Activated naive CD8-positive, alpha-beta T cell treated with anti-CD3 and anti-CD28 coated beads, Interleukin-2, amount 50 U/mL, for 24 hours (primary cell): Measurements from ENCODE around the gene KRTAP4-9.
A peak's percentile ranks its signal among the peaks of the same experiment; 100 is the strongest.
"Not testable (repeated sequence)": the region's sequence is repeated elsewhere in the genome, so short reads cannot be mapped to it uniquely, and the experiment has no call there.

Experiments
- ATAC-seq: fragments of 150-1000 bp; cut with Tn5 transposase; one replicate; pipeline ENCODE4 v1.10.0; 2021
- DNase-seq: peaks from one replicate; pipeline ENCODE4 v3.0.0; 2021
- H3K27ac Mint-ChIP-seq: one replicate; pipeline ENCODE4 v1.8.0; 2021; ENCODE audit warnings: mild to moderate bottlenecking, mixed read lengths
- H3K27me3 Mint-ChIP-seq: one replicate; pipeline ENCODE4 v1.8.0; 2021; ENCODE audit warnings: mixed read lengths
- H3K36me3 Mint-ChIP-seq: one replicate; pipeline ENCODE4 v1.8.0; 2021; ENCODE audit warnings: low read depth, mixed read lengths
- H3K4me1 Mint-ChIP-seq: one replicate; pipeline ENCODE4 v1.8.0; 2021; ENCODE audit warnings: mixed read lengths
- H3K4me3 Mint-ChIP-seq: one replicate; pipeline ENCODE4 v1.8.0; 2021; ENCODE audit warnings: mild to moderate bottlenecking, moderate library complexity, mixed read lengths
- H3K9me3 Mint-ChIP-seq: one replicate; pipeline ENCODE4 v1.8.0; 2021; ENCODE audit warnings: mixed read lengths

Gene KRTAP4-9

DNA sequence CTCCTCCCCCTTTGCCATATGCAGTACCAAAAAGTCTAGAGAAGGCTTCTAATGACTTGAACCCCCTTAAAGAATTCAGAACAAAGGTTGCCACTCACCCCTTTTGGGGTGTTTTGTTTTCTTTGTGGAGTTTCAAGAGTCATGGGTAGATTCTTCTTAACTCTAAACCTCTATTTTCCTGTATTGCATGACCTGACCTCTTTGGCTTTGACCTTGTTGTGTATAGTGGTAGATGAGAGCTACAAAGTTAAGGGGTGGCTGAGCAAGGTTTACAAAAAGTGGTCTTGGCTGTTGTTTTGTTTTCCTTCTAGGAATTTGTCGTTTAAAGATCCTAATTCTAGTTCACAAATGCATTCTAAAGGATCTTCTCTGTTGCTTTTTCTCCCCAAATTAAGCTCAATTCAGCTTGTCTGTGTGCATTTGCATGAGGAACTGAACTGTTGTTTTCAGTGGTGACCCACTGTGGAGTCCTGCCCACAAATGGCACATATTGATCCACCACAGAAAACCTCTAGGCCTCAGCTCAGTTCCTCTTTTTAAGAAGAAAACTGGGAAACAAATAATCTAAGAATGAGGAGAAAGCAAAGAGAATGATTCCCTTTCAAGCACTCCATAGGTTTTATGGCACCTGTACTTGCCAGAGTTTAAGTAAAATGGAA, 3.7 kb downstream of the KRTAP4-9 start:
- not testable (repeated sequence) for H3K27me3 Mint-ChIP-seq, ATAC-seq, H3K4me1 Mint-ChIP-seq, H3K36me3 Mint-ChIP-seq, H3K27ac Mint-ChIP-seq, DNase-seq
- H3K4me3 Mint-ChIP-seq, result peak overlapping the region; percentile 41
- peaks cover 13% of the 10 kb centered on the region for H3K9me3 Mint-ChIP-seq

- peaks cover 1% of the 10 kb centered on the region for H3K27me3 Mint-ChIP-seq
- H3K36me3 Mint-ChIP-seq, result peaks cover 2% of the 10 kb centered on the region
- H3K4me3 Mint-ChIP-seq, result no peak overlapping the region
- no peak for ATAC-seq
- DNase-seq, result no peak
- H3K27ac Mint-ChIP-seq, result no peak overlapping the region
- H3K9me3 Mint-ChIP-seq, result peaks cover 13% of the 10 kb centered on the region
- peaks cover 12% of the 10 kb centered on the region for H3K4me1 Mint-ChIP-seq
Measured at GRCh38 chr17:41111151-41111885, 6.1 kb downstream of the KRTAP4-9 start.

DNA sequence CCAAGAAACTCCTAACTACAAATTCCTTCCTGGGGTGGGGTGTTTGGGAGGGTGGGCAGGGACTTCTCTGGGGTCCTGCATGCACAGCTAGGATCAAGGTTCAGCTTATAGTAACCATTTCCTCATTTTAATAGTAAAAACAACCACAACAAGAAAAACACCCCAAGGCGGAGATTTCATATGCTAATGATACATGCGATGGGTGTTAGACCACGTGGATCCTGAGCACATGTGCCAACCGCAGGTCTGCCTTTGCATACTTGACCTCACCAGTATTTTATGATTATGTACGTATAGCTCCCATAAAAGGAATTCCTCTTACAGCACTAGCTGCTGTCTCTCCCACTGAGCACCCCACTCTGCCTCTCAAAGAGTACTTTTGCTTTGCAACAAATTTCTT, 11.1 kb downstream of the KRTAP4-9 start:
- DNase-seq, result no peak
- ATAC-seq, result no peak
- H3K4me1 Mint-ChIP-seq, result peaks cover 28% of the 10 kb centered on the region
- peaks cover 2% of the 10 kb centered on the region for H3K36me3 Mint-ChIP-seq
- peaks cover 2% of the 10 kb centered on the region for H3K27me3 Mint-ChIP-seq
- H3K9me3 Mint-ChIP-seq, result peaks cover 5% of the 10 kb centered on the region
- H3K27ac Mint-ChIP-seq, result no peak overlapping the region
- no peak overlapping the region for H3K4me3 Mint-ChIP-seq

GRCh38 chr17:41117846-41118386, 12.7 kb downstream of the KRTAP4-9 start, which contains the start of gene KRTAP4-11:
Gene KRTAP4-11, minus strand, starts transcription at chr17:41118373. Its CDS starts 58 bp downstream, at chr17:41118315.
- not testable (repeated sequence) for H3K36me3 Mint-ChIP-seq, H3K4me3 Mint-ChIP-seq, DNase-seq, ATAC-seq, H3K27ac Mint-ChIP-seq, H3K27me3 Mint-ChIP-seq, H3K9me3 Mint-ChIP-seq
- peaks cover 33% of the 10 kb centered on the region for H3K4me1 Mint-ChIP-seq

- H3K9me3 Mint-ChIP-seq, result peaks cover 9% of the 10 kb centered on the region
- ATAC-seq, result no peak
- H3K27me3 Mint-ChIP-seq, result peaks cover 2% of the 10 kb centered on the region
- H3K36me3 Mint-ChIP-seq, result no peaks in the 10 kb centered on the region
- no peak overlapping the region for H3K27ac Mint-ChIP-seq
- H3K4me1 Mint-ChIP-seq, result peaks cover 39% of the 10 kb centered on the region
- no peak for DNase-seq
- H3K4me3 Mint-ChIP-seq, result no peak overlapping the region
Measured at GRCh38 chr17:41118721-41119120, 13.5 kb downstream of the KRTAP4-9 start.

GRCh38 chr17:41119696-41120690, 14.8 kb downstream of the KRTAP4-9 start:
- DNase-seq, H3K9me3 Mint-ChIP-seq, H3K27me3 Mint-ChIP-seq, H3K36me3 Mint-ChIP-seq, ATAC-seq: not testable (repeated sequence)
- Mint-ChIP-seq H3K4me3 (peak overlapping the region; percentile 2), H3K4me1 (peaks cover 52% of the 10 kb centered on the region), H3K27ac (peak overlapping the region; percentile 61)

GRCh38 chr17:41121742-41122141, 16.6 kb downstream of the KRTAP4-9 start:
- Mint-ChIP-seq H3K9me3 (peaks cover 14% of the 10 kb centered on the region), H3K27ac (no peak overlapping the region), H3K27me3 (peaks cover 2% of the 10 kb centered on the region), H3K36me3 (no peaks in the 10 kb centered on the region), H3K4me3 (no peak overlapping the region), H3K4me1 (peaks cover 58% of the 10 kb centered on the region)
- ATAC-seq (no peak), DNase-seq (no peak)

DNA sequence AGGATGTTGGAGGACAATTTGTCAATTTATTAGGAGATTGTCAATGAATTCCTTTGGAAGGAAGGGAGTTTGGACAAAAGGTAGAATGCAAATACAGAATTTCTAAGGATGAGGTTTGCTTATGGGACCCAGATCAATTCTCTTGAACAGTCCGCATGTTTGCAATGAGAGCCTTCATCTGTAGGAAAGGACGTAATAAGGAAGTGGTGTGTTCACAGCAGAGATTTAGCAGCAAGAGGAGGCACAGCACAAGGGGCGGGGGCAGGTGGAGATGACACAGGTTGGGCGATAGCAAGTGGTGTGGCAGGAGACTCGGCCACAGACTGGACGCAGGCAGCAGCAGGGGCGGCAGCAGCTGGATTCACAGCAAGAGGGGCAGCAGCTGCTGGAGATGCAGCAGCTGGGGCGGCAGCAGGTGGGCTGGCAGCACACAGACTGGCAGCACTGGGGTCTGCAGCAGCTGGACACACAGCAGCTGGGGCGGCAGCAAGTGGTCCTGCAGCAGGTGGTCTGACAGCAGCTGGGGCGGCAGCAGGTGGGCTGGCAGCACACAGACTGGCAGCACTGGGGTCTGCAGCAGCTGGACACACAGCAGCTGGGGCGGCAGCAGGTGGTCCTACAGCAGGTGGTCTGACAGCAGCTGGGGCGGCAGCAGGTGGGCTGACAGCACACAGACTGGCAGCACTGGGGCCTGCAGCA, 18.3 kb downstream of the KRTAP4-9 start:
- H3K27me3 Mint-ChIP-seq, ATAC-seq, H3K36me3 Mint-ChIP-seq, DNase-seq, H3K4me3 Mint-ChIP-seq: not testable (repeated sequence)
- Mint-ChIP-seq H3K4me1 (peaks cover 56% of the 10 kb centered on the region), H3K27ac (peak overlapping the region; percentile 36), H3K9me3 (peaks cover 14% of the 10 kb centered on the region)

DNA sequence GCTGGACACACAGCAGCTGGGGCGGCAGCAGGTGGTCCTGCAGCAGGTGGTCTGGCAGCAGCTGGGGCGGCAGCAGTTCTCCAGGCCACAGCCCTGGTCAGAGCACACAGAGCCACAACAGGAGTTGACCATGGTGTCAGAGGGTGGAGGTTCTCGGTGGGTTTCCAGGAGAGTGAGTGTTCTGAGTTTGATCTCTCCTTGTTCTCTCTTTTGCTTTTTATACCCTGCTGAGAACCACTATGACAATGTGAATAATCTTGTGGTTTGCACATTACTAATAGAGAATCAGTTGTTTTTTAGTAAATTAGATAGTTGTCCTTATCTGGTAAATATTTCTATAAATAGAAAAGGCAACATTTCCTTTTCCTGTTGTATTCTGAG, 18.8 kb downstream of the KRTAP4-9 start, which contains the start of gene KRTAP4-12:
TSS of gene KRTAP4-12 (minus strand) at position 192 of the 381 bp plus-strand sequence. CDS start at position 132, 60 bp downstream.
- not testable (repeated sequence) for ATAC-seq, DNase-seq, H3K27me3 Mint-ChIP-seq, H3K36me3 Mint-ChIP-seq, H3K4me3 Mint-ChIP-seq
- Mint-ChIP-seq H3K27ac (peak within 1 kb of the TSS; percentile 36), H3K9me3 (peaks cover 14% of the 10 kb centered on the region), H3K4me1 (peaks cover 52% of the 10 kb centered on the region)

DNA sequence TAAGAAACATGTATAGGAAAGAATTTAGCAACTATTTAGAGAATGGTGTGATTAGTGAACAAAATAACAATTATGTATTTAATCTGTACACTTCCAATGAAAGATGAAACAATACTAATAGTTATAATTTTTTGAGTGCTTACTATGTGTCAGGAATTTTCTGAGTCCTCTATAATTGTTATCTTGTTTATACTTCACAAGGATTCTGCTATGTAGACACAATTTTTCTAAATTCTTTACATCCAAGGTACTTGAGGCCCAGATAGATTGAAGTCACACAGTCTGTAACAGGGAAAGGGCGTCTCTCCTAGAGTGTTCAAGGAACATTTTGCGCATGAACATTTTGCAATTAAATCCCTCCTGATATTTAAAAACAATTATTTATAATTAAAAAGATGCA, 19.9 kb downstream of the KRTAP4-9 start:
- H3K27ac Mint-ChIP-seq, result no peak overlapping the region
- DNase-seq, result no peak
- no peak overlapping the region for H3K4me3 Mint-ChIP-seq
- H3K4me1 Mint-ChIP-seq, result peaks cover 46% of the 10 kb centered on the region
- H3K36me3 Mint-ChIP-seq, result no peaks in the 10 kb centered on the region
- no peaks in the 10 kb centered on the region for H3K27me3 Mint-ChIP-seq
- peaks cover 14% of the 10 kb centered on the region for H3K9me3 Mint-ChIP-seq
- no peak for ATAC-seq

- Mint-ChIP-seq H3K27ac (no peak overlapping the region), H3K4me3 (no peak overlapping the region), H3K9me3 (peaks cover 14% of the 10 kb centered on the region), H3K27me3 (no peaks in the 10 kb centered on the region), H3K4me1 (peaks cover 42% of the 10 kb centered on the region), H3K36me3 (no peaks in the 10 kb centered on the region)
- ATAC-seq, result no peak
- DNase-seq, result no peak
Measured at GRCh38 chr17:41126412-41126811, 21.2 kb downstream of the KRTAP4-9 start.

DNA sequence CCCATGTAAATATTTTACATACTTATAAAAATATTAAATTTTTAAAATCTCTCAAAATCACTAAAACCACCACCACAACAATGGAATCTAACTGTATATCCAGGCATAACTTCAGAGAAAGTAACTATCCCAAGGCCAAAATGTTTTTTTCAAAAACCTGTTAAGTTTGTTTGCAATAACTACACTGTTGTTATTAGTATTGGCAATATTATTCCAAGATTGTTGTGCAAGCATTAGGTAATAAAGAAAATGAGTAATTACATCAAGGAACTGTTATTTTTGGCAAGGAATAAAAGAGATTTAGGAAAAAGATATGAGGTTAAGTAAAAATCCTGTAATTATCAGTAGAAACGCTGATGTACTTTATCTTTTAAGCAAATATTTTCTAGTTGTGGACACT, 22.2 kb downstream of the KRTAP4-9 start:
- H3K4me3 Mint-ChIP-seq, result no peak overlapping the region
- DNase-seq, result no peak
- H3K36me3 Mint-ChIP-seq, result no peaks in the 10 kb centered on the region
- no peak overlapping the region for H3K27ac Mint-ChIP-seq
- peaks cover 10% of the 10 kb centered on the region for H3K9me3 Mint-ChIP-seq
- no peaks in the 10 kb centered on the region for H3K27me3 Mint-ChIP-seq
- H3K4me1 Mint-ChIP-seq, result peaks cover 48% of the 10 kb centered on the region
- no peak for ATAC-seq

- Mint-ChIP-seq H3K36me3 (no peaks in the 10 kb centered on the region), H3K27ac (no peak overlapping the region), H3K4me1 (peaks cover 23% of the 10 kb centered on the region), H3K4me3 (no peak overlapping the region), H3K27me3 (no peaks in the 10 kb centered on the region), H3K9me3 (peaks cover 2% of the 10 kb centered on the region)
- DNase-seq (no peak), ATAC-seq (no peak)
Measured at GRCh38 chr17:41131979-41132378, 26.8 kb downstream of the KRTAP4-9 start.
